Stimulated activated CD8-positive, alpha-beta memory T cell treated with anti-CD3 and anti-CD28 coated beads, Interleukin-7, amount 100 ng/mL, for 24 hours (primary cell): ENCODE data around the gene INA.
"Not testable (repeated sequence)": the region's sequence is repeated elsewhere in the genome, so short reads cannot be mapped to it uniquely, and the experiment has no call there.

Source experiments
- DNase-seq: peaks from one replicate; pipeline ENCODE4 v3.0.0-alpha.2; 2020; ENCODE audit warnings: low read depth

Gene INA

DNA sequence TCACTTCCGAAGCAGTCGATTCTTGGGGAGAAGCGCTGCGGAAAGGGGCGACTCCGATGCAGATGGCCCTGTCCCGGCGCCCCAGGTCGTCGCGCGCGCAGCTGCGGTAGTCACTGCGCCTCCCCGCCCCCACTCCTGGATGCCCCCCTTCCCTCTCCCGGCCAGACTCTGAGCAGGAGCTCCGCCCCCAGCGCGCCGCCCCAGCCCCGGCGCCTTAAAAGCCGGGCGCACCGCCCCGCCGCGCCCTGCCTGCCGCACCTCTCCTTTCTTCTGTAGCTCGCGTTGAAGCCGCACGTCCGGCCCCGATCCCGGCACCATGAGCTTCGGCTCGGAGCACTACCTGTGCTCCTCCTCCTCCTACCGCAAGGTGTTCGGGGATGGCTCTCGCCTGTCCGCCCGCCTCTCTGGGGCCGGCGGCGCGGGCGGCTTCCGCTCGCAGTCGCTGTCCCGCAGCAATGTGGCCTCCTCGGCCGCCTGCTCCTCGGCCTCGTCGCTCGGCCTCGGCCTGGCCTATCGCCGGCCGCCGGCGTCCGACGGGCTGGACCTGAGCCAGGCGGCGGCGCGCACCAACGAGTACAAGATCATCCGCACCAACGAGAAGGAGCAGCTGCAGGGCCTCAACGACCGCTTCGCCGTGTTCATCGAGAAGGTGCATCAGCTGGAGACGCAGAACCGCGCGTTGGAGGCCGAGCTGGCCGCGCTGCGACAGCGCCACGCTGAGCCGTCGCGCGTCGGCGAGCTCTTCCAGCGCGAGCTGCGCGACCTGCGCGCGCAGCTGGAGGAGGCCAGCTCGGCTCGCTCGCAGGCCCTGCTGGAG is at the start of gene INA:
Gene INA, plus strand, starts transcription at position 243 of the 817 bp plus-strand sequence. Its CDS starts 74 bp downstream, at position 317.
- no peak for DNase-seq

DNA sequence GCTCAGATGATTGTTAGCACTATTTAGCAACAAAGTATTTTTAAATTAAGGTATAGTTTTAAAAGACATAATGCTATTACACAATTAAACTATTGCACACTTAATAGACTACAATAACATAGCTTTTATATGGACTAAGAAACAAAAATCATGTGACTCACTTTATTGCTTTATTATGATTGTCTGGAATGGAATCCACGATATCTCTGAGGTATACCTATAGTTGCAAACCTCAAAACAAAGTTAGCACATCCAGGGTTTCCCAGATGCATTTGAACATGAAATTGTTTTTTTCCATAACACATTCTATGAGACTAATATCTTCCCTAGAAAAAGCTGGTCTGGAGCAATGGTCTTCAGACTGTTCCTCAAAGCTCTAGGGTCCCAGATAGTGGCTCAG is 49.5 kb upstream of the INA start:
- no peak for DNase-seq

DNA sequence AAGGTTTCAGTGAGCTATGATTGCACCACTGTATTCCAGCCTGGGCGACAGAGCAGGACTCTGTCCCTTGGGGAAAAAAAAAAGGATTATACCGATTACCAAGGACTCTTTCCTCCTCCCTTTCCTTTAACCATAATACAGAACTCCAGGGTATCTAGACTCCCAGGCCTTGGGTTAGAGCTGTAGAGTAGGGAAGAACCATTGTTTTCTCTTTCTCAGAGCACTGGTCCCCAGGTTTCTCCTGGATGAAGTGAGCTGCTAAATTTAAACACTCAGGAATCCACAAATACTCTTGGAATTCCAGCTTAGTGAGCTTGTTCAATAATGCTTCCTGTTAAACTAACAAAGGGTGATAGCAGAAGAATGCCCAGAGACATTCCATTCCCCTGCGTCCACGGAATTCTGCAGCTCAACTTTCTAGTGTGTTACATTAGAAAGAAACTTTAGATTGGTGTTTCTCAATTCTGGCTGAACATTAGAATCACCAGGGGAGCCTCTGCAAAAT is 45.8 kb upstream of the INA start:
- no peak for DNase-seq

DNA sequence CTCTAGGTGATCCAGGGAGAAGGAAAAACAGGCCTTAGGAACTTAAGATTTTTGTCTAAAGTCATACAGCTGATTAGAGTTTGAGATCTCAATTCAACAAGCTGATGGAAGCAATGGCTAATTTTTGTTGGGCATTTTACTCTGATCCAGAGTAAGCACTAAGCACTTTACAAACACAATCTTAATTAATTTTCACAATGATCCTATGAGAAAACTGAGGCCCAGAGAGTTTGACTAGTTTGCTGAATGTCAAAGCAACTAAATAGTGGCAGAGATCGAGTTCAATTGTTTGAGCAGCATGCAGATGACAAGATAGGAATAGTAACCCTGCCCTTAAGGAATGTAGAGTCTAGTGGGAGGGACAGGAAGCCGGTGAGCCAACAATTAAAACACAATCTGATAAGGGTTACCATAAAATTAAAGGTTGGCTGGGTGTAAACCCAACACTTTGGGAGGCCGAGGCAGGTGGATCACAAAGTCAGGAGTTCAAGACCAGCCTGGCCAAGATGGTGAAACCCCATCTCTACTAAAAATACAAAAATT is 44.7 kb upstream of the INA start:
- DNase-seq: no peak

DNA sequence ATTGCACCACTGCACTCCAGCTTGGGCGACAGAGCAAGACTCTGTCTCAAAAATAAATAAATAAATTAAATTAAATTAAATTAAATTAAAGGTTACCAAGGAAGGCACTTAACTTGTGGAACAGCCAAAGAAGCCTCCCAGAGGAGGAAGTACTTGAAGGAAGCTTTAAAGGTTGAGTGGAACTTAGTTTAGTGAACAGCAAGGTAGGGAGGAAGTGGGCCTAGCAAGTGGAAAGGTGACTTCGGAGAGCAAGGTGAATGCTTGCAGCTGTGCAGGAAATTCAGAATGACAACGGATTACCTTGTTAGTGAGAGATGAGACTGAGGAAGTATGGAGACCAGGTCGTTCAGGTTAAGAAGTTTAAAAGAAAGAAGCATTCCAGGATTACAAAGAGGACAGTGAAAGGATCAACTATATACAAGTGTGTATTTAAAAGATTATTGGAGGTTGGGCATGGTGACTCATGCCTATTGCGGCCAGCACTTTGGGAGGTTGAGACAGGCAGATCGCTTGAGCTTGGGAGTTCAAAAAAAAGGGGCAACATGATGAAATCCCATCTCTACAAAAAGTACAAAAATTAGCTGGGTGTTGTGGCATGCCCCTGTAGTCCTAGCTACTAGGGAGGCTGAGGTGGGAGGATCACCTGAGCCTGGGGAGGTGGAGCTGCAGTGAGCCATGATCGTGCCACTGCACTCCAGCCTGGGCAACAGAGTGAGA is 44.0 kb upstream of the INA start:
- no peak for DNase-seq

DNA sequence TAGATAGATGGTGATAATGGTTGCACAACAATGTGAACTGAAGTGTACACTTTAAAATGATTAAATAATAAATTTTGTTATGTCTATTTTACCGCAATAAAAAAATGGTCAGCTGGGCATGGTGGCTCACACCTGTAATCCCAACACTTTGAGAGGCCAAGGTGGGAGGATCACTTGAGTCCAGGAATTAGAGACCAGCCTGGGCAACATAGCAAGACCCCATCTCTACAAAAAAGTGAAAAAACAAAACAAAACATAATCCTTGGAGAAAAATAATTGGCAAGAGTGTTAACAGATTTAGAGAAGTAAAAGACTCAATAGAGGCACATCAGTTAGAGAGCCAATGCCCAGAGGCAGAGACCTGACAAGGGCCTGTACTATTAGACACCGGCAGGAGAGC is 41.2 kb upstream of the INA start:
- no peak for DNase-seq

DNA sequence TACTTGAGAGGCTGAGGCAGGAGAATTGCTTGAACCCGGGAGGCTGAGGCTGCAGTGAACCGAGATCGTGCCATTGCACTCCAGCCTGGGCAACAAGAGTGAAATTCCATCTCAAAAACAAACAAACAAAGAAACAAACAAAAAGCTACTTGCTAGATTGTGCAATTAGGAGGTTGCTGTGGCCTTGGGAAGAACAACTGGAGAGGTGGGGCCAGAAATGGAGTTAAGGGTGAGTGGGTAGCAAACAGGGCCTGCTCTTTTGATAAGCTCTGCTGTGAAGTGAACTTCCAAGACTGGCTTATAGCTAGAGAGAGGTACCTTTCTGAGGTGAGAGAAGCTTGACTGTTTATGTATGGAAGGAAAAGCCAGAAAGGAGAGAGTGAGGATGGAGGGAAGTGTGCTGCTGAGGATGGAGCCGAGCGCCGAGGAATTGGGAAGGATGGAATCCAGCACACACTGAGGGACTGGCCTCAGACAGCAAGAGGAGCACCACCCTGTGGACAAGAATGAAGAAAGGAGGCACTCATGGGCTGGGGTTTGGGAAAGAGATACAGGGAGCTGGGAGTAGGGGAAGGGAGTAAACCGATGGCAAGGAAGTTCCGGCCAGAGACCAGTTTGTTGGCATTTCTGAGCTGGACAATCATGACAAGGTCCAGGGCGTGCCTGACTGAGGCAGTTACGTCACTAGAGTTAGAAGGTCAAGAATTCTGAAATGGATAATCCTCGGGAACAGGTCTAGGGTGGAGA is 38.3 kb upstream of the INA start:
- no peak for DNase-seq

DNA sequence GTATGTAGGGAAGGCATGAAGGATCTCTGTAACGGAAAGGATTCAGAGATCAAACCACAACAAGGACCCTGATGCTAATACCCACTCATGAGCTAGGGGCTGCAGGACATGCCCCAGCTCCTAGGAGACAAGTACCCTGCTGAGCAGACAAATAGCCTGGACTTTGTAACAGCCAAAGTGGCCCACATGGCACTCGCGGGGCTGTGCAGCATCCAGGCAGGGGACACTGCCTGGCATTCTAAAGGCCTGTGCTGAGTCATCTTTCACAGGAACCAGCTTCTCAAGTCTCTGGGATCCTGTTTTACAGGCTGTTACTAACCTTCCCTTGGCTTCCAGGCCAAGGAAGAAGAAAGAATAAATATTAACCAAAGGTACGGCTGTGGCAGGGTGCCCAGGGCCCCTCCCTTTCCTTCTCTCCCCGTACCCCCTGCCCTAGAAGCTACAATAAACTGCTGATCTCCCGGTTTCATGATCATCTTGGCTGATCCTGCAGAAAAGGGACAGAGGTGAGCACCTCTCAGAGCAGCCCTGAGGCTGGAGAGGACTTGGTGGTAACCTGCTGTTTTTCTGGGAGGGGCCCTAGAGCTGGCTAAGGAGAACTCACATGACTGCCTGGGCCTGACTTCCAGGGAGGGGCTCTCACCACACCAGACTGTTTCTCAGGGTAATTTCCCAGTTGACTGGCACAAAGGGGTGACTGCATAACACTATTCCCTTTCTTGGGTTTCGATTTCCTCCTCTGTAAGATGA is 35.5 kb upstream of the INA start:
- DNase-seq: no peak

DNA sequence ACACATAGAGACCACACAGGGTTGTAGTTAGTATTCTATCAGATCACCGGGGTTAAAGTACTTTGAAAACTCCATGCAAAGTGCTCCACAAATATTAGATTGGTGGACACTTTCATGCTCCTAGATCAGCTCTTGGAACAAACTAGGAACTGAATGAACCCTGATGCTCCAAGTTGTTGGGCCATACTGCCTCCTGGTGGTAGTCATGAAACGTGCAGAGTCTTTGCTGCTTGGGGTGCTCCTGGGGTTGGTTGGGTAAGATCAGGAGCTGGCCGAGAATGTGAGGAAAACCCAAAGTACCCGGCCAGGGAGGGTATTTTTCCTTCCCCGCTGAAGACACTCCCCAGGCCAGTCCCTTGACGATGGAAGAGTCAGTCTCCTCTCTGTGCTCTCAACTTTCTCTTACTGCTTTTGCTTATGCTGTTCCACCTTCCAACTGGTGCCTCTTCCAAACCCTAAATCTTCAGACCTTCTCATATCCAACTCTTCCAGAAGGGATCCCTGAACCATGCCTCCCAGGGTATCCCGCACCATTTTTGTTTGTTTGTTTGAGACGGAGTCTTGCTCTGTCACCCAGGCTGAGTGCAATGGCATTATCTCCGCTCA is 32.2 kb upstream of the INA start:
- DNase-seq: peak; percentile 26

DNA sequence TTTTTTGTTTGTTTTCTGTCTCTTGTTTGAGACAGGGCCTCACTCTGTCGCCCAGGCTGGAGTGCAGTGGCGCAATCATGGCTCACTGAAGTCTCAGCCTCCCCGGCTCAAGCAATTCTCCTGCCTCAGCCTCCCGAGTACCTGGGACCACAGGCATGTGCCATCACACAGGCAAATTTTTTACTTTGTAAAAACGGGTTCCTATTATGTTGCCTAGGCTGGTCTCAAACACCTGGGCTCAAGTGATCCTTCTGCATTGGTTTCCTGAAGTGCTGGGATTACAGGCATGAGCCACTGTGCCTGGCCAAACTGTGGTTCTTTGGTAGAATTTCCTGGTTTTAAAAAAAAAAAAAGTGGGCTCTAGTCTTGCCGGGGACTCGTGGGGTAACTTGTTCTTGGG is 31.4 kb upstream of the INA start, which contains the start of gene RPEL1:
Gene RPEL1, plus strand, starts transcription at position 301 of the 400 bp plus-strand sequence. CDS start 110 bp downstream, outside the sequence.
- DNase-seq: not testable (repeated sequence)

DNA sequence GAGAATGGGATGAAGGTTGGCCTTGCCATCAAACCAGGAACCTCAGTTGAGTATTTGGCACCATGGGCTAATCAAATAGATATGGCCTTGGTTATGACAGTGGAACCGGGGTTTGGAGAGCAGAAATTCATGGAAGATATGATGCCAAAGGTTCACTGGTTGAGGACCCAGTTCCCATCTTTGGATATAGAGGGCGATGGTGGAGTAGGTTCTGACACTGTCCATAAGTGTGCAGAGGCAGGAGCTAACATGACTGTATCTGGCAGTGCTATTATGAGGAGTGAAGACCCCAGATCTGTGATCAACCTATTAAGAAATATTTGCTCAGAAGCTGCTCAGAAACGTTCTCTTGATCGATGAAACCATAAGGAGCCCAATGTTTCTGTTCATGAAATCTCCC is 30.6 kb upstream of the INA start:
- no peak for DNase-seq

DNA sequence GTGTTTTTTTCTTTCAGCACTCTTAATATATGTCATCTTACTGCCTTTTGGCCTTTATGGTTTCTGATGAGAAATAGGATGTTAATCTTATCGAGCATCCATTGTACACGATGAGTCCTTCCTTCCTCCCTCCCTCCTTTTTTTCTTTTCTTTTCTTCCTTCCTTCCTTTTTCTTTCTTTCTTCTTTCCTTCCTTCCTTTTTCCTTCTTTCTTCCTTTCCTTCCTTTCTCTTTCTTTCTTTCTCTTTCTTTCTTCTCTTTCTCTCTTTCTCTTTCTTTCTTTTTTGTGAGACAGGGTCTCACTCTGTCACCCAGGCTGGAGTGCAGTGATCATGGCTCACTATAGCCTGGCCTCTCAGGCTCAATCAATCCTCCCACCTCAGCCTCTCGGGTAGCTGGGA is 22.8 kb upstream of the INA start:
- DNase-seq: no peak

DNA sequence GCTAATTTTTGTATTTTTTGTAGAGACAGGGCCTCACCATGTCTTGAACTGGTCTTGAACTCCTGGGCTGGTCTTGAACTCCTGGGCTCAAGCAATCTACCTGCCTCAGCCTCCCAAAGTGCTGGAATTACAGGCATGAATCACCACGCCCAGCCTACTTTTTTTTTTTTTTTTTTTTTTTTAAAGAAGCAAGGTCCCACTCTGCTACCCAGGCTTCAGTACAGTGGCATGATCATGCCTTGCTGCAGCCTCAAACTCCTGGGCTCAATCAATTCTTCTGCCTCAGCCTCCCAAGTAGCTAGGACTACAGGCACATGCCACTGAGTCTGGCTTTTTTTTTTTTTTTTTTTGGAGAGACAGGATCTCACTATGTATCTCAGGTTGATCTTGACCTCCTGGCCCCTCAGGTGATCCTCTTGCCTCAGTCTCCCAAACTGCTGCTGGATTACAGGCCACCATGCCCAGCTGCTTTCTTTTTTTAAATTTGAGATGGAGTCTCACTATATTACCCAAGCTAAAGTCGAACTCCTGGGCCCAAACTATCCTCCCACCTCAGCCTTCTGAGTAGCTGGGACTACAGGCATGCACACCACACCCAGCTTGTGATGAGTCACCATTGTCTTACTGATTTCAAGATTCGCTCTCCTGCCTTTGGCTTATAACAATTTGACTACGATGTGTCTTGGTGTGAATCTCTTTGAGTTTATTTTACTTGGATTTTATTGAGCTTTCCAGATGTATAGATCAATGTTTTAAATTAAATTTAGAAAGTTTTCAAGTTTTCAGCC is 22.2 kb upstream of the INA start:
- no peak for DNase-seq

DNA sequence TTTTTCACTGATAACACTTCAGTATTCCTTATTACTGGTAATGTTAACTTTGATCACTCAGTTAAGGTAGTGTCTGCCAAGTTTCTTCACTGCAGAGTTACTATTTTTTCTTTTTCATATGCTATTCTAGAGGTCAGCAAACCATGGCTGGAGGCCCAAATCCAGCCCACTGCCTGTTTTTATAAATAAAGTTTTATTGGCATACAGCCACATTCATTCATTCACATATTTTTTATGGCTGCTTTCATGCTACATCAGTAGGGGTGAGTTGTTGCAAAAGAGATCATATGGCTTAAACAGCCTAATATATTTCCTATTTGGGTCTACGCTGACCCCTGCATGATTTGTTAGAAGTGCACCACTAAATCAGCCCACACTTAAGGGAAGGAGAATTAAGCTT is 20.3 kb upstream of the INA start:
- DNase-seq: no peak

DNA sequence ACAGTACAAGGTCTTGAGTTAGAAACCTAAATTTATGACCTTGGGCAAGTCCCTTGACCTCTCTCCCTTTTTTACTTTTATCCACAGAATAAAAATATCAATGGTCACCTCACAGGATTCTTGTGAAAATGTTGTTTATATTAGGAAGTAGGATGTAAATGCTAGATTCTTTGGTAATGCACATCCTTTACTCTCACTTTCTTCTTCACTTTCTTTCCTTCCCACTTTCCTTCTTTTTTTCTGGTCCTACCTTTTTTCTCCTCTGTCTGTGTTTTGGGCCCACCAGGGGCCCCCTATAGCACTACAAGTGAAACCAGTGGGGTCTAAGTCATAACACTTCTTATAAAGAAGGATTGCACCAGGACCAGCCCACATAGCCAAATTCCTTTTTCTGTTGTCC is 19.1 kb upstream of the INA start:
- DNase-seq: no peak

DNA sequence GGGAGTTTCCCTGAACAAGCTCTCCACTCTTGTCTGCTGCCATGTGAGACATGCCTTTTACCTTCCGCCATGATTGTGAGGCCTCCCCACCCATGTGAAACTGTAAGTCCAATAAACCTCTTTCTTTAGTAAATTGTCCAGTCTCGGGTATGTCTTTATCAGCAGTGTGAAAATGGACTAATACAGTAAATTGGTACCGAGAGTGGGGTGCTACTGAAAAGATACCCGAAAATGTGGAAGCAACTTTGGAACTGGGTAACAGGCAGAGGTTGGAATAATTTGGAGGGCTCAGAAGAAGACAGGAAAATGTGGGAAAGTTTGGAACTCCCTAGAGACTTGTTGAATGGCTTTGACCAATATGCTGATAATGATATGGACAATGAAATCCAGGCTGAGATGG is 18.0 kb upstream of the INA start:
- not testable (repeated sequence) for DNase-seq

DNA sequence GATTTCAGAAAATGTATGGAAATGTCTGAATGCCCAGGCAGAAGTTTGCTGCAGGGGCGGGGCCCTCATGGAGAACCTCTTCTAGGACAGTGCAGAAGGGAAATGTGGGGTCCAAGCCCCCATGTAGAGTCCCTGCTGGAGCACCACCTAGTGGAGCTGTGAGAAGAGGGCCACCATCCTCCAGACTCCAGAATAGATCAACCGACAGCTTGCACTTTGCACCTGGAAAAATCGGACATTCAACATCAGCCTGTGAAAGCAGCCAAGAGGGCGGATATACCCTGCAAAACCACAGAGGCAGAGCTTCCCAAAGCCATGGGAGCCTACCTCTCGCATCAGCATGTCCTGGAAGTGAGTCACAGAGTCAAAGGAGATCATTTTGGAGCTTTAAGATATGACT is 16.9 kb upstream of the INA start:
- DNase-seq: no peak

DNA sequence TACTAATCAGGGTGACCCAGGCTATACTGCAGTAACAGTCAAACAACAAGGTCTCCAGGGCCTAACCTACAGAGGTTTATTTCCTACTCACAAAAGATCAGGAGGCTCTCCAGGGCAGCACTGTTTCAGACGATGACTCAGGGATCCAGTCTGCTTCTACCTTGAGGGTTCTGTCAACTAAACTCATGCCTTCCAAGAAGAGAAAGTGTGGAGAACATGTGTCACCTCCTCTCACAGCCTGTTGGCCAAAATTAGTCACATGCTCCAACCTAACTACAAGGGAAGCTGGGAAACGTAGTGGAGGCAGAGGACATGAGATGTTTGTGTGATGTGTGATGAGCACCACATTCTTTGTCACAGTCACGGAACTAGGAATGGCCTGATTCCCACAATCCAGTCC is 14.7 kb upstream of the INA start:
- no peak for DNase-seq

DNA sequence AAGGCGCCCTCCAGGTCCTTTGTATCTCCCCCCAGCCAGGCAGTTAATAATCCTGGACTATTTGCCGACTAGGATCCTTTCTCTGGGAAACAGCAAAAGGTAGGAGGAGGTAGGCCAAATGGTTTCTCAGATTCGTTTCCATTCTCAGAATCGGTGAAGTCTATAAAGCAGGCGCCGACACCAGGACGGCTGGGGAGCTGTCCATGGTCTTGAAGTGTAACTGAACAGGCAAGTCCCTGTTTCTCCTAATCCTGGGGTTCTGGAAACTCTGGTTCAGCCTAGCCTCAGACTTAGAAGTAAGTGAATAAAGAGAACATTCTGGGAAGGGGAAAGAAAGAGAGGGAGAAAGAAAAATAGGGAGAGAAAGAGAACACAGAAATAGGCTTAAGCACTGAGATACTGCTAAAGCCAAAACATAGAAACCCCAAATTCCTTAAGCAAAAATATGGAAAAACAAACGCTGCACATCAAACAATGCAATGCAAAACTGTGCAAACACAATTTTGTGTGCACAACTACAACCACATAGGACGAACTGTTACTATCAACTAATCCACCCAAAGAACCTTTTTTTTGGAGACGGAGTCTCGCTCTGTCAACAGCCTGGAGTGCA is 11.1 kb upstream of the INA start:
- no peak for DNase-seq

DNA sequence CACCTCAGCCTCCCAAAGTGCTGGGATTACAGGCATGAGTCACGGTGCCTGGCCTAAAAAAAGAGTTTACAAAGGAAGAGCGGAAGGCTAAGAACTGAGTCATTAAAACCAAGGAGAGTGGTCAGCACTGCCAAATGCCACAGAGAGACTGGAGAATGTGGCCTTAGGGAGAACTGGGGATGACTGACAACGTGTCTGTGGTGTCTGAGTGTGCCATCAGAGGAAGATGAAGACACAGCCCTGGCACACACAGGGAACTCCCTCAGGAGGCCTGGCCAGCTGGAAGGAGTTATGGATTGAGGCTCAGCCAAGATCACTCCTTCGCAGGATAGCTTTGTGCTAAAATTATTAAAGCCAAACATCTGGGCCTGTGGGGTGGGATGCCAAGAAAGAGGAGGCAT is 3.9 kb upstream of the INA start:
- no peak for DNase-seq
